D721Med (cell line): ENCODE data around the gene LEKR1.

Experiments
- DNase-seq: peaks from one replicate; pipeline ENCODE4 v3.0.0; 2011; ENCODE audit warnings: low spot score; ENCODE audit not compliant: insufficient read length
- FAIRE-seq: peaks from 2 replicates; lab custom pipeline; 2011; peaks lifted over from hg19 to GRCh38; lab: Jason Lieb, UNC
- TF ChIP-seq, protein P1 (sequence below): IDR thresholded peaks from 2 replicates; pipeline ENCODE4 v1.5.1; 2012; ENCODE audit warnings: mild to moderate bottlenecking, control low read depth; ENCODE audit not compliant: insufficient read depth; ENCODE audit errors: missing control alignments

LEKR1 gene

DNA sequence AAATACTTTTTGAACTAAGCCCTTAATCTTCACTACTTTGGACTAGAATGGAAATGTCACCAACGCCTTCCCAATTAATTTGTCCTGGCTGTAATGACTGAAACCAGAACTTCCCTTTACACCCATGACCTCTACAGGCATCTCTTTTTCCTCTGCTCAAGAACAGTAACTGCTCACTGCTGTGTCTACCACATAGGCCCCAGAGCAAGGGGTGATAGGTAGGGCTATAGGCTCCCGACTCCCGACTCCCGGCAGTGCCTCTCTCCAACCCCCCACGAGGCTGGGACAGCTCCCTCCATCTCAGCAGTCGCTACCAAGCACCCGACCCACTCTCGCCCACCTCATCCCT lies 384 bp upstream of the LEKR1 start:
- FAIRE-seq, result no peak
- TF ChIP-seq, protein P1, sequence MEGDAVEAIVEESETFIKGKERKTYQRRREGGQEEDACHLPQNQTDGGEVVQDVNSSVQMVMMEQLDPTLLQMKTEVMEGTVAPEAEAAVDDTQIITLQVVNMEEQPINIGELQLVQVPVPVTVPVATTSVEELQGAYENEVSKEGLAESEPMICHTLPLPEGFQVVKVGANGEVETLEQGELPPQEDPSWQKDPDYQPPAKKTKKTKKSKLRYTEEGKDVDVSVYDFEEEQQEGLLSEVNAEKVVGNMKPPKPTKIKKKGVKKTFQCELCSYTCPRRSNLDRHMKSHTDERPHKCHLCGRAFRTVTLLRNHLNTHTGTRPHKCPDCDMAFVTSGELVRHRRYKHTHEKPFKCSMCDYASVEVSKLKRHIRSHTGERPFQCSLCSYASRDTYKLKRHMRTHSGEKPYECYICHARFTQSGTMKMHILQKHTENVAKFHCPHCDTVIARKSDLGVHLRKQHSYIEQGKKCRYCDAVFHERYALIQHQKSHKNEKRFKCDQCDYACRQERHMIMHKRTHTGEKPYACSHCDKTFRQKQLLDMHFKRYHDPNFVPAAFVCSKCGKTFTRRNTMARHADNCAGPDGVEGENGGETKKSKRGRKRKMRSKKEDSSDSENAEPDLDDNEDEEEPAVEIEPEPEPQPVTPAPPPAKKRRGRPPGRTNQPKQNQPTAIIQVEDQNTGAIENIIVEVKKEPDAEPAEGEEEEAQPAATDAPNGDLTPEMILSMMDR, result no peak
- no peak for DNase-seq

DNA sequence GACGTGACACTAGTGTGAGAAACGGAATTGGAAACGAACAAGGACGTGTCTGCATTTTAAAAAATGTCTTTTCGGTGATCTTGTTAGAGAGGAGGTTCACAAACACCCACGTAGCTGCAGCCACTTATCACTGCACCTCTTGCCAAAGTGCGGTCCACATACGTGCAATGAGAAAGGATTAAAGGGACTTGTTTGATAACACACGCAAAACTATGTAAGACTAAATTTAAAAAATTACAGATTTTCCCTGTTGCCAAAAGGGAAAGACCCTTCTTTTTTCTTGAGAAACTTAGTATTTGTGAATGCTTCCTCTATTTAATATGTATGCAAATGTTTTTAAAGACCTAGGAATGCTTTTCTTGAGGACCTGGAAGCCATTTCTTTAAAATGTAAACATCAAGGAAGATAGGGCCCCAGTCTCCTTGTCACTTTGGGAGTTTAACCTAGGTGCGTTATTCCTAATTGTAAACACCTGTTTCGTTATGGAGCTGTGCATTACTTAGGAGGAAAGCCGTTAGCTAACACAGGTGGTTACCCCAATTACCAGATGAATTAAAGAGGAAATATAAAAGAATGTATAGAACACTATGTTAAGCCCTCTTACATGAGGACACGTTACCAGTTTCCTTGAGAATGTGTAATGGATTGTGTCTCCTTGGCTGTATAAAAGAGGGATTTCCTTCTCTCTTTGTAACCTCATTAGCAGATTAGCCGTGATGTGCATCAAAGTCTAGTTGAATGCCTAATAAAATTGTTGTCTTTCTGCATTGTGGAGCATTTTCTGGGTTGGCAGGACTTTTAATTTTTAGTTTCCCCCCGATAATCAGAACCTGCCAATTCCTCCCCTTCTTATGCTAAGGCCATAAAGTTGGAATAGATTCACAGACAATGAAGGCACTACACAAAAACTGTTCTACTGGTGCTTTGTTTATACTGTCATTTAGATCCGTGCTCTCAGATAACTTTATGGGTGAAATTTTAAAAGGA lies 1.0 kb downstream of the LEKR1 start:
- FAIRE-seq (no peak), DNase-seq (no peak)
- TF ChIP-seq, protein P1, result no peak

DNA sequence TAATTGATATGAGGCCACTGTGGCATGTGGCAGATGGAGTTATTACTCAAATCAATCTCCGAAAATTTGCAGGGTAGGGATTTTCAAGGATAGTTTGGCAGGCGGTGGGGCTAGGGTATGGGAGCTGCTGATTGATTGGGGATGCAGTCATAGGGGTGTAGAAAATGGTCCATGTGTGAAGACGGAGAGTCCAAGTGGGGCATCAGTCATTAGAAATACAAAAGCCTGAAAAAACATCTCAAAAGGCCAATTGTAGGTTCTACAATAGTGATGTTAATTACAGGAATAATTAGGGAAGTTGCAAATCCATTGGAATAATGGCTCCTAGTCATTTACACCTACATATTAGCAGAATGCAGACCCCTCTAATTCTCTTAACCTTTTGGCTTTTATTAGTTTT lies 4.9 kb downstream of the LEKR1 start:
- TF ChIP-seq, protein P1, result no peak
- DNase-seq (no peak), FAIRE-seq (no peak)

DNA sequence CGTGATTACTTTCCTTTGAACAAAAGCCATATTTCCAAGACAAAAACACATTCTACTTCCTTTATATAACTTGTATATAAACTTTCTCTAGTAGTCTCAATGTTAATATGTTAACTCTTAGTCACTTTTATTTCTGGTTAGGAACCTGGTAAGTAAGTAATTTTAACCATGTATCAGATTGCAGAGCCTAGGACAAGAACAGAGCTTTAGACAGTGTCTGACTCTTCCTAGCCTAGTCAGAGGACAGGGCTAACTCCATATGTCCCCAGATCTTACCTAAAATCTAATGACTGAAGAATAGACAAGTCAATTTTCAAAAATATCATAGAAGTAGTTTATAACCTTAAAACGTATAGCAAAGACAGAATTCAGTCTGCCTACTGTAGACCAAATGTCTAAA lies 8.3 kb downstream of the LEKR1 start:
- FAIRE-seq (no peak), DNase-seq (no peak)
- TF ChIP-seq, protein P1, result no peak

DNA sequence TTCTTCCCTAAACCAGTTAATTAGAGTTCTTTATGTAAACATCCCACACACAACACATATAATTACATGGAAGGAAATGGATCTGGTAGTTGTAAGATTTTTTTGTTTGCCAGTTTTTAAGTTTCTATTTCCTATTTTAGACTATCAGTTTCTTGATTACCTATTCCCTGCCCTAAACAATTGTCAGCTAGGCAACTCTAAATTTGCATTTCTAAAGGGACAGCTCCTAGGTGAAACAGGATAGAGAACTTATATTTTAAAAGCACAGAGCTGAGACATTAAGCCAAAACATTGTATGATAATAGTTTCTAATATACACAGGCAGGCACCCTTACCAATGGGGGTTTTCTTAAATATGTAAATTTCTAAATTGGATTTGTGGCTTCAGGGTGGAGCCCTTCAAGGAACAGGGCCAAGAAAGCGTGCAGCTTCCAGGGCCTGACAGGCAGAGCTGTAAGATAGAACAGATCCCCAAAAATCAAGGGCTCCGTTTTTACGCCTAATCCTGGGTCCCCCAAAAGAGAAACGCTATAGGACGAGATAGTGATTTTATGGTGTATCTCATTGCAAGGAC lies 8.9 kb downstream of the LEKR1 start:
- no peak for FAIRE-seq
- TF ChIP-seq, protein P1, result no peak
- no peak for DNase-seq

DNA sequence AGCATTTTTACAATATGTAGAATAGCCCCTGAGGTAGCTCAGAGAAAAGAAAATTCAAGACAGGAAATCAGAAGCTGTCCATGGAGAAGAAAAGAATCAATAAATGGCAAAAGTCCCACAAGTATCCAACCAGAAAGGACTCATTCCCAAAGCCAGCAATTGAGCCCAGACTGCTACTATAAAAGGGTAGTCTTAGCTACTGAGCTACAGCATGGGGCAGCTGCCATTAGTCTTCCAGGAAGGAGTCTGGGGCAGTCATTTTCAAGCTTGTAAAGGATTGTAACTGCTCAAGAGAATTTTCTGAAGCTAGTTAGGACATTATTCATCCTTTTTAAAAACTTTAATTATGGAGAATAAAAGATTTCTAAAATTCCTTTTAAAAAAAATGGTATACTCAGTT lies 10.5 kb downstream of the LEKR1 start:
- TF ChIP-seq, protein P1, result no peak
- FAIRE-seq, result no peak
- no peak for DNase-seq

DNA sequence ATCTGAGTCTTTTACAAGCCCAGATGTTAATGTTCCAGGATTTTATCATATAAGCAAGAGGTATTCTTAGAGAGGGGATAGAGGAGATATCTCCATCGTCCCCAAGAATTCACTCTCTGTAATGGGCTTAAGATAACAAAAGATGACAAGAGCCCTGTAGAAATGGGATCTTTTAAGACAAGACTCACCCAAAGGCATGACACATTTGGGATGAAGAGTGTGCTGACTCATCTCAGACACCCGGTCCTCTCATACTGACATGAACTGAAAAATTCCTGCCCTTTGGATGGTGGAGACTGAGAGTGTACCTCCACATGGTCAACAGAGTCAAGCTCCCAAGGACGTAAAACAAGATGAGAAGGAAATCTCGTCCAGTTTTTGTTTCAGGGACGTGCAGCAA lies 11.0 kb downstream of the LEKR1 start:
- DNase-seq (no peak), FAIRE-seq (no peak)
- TF ChIP-seq, protein P1, result no peak
